Stimulated activated CD8-positive, alpha-beta memory T cell treated with anti-CD3 and anti-CD28 coated beads, Interleukin-15, amount 100 ng/mL, for 1 hour (primary cell): ENCODE measurements around the gene CACNA2D3.

Experiments
- DNase-seq: peaks from one replicate; pipeline ENCODE4 v3.0.0-alpha.2; 2020; ENCODE audit warnings: low read depth

The CACNA2D3 gene

DNA sequence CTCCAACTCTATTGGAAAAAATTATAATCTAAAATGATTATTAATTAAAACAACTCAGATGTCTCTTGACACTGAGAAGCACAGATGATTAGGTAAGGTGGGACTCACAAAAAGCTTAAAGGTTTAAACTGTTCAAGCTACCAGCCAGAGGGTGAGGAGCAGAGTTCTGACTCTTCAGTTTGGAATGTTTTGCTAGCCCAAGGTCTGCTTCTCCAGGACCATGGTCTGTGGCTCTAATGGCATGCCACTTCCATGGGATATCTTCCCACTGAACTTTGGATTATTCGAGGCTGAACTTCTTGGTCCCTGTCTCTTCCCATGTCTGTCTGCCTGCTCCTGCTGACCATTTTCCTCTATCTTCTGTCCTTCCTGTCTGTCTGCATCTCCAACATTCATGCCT lies 49.2 kb downstream of the CACNA2D3 start:
- no peak for DNase-seq

GRCh38 chr3:54171951-54172350 lies 49.6 kb downstream of the CACNA2D3 start:
- DNase-seq = no peak

- no peak for DNase-seq
These were observed 51.0 kb downstream of the CACNA2D3 start for GRCh38 chr3:54173371-54173770.

GRCh38 chr3:54176106-54176505 lies 53.8 kb downstream of the CACNA2D3 start:
- no peak for DNase-seq

- DNase-seq = no peak
These were observed 55.5 kb downstream of the CACNA2D3 start for GRCh38 chr3:54177816-54178215.

DNA sequence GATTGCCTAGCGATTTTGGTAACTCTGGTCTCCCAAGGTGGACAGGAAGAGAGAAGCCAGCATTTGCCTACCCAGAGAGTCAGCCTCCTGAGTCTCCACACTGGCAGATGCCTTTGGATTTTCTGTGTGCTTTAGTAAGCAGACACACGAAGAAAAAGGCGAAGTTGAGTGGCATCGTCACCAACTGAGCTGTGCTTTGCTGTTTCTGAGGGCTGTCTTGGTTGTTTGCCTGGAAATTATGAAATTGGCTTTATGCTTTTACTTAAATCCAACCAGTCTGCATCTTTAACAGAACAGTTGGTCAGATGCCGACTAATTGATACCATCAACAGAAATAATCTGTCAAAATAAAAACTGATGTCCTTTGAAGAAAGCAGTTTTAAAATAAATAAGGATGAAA lies 56.0 kb downstream of the CACNA2D3 start:
- DNase-seq = no peak

DNA sequence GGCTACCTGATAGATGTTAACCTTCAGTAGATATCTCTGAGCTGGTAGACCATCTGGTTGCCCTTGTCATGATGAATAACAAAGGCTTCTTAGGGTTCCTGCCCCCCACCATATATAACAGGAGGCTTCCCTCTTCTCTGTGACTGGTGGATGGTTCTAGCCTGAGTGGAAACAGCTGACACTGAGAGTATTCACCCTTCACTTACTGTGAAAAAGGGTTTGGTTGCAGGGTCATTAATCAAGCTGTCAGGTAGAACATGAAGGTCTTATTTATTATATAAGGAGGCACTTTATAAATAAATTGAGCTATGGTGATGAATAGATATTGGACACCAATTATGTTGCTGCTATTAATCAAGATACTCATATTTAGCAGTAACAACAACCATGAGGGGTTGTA lies 58.6 kb downstream of the CACNA2D3 start:
- no peak for DNase-seq

GRCh38 chr3:54182242-54182641 lies 59.9 kb downstream of the CACNA2D3 start:
- DNase-seq = no peak

DNA sequence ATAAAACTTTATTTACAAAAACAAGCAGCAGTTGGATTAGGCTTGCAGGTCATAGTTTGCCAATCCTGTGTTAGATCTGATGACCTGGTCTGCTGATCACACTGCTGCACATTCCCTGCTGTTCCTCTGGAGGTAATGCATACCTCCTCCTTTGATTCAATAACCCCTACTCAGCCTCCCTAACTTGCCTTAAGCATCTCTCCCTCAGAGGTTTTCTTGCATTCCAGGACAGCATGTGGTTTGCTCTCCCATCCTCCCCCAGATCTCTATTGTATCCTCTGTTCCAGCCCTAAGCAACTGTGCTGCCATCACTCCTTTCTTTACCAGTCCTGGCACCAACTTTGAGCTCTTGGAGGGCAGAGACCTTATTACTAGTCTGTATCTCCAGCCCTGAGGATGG lies 63.4 kb downstream of the CACNA2D3 start:
- DNase-seq = no peak

DNA sequence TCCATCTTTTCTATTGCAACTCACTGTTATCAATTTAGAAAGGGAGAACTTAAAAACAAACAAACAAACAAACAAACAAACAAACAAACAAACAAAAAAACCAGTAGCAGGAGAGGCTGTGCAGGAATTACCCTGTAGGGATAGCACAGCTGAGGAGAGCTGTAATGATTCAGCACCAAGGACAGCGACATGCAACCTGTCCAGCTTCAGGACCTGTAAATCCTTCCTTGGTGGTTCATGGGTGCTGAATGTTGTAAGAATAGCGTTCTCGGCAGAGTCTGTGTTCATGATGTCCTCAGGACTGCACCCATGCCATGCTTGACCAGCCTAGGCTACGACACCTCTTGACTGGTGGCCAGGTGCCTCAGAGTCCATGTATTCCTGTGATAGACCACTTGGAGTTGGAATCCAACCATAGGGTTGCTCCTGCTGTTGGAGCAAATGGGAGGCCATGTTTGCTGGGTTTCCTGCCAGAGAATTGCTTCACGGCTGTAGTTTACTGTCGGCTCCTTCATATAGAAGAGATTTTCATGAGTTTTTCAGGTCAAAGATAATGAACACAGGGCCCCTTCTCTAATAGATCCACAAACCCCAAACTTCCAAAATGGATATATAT lies 65.9 kb downstream of the CACNA2D3 start:
- DNase-seq = no peak

DNA sequence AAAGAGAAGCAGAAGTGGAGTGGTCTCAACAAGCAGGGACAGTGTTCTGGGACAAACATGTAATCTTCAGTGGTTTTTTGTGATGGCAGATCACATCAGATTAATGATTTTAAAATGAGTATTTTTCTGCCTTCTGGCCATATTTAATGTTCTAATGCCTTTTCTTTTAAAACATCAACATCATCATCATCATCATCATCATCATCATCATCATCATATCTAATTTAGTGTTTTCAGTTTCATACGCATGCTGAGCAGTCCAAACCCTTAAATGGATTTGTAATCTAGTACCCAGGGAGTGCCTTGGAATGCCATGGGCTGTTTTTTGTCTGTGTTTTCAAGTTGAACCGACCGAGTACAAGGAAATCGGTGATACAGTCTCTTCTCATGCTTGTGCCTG lies 68.9 kb downstream of the CACNA2D3 start:
- no peak for DNase-seq

- DNase-seq = no peak
These were observed 69.7 kb downstream of the CACNA2D3 start for GRCh38 chr3:54192026-54192425.

- DNase-seq = no peak
These were observed 70.7 kb downstream of the CACNA2D3 start for GRCh38 chr3:54193093-54193492.

DNA sequence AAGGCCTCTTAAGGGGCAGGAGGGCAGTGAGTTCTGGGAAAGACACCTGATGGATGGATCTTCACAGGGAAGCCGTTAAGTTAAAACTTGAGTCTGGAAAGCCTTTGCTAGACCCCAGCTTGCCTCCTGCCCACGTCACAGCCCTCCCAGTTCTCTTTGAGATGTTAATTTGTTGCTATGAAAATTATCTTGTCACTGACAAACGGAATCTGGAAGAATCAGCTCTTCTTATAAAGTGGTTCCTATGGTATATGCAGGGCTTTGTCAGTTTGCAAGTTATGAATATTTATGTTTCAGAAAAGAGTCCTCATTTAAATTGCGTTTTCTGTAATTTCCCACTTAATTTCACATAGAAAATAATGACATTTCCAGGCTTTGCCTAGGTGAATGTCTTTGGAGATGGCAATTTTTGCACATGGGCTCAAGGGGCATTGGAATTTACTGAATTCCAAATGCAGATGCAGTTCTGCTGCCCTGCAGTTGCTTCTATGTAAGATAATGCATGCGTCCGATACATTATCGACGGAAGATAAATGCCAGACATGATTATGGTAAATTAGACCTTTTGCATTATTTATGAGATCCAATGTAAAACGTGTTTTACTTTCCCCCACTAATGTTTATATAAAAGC lies 74.1 kb downstream of the CACNA2D3 start:
- DNase-seq = no peak

- DNase-seq = no peak
These were observed 75.2 kb downstream of the CACNA2D3 start for GRCh38 chr3:54197509-54197908.

DNA sequence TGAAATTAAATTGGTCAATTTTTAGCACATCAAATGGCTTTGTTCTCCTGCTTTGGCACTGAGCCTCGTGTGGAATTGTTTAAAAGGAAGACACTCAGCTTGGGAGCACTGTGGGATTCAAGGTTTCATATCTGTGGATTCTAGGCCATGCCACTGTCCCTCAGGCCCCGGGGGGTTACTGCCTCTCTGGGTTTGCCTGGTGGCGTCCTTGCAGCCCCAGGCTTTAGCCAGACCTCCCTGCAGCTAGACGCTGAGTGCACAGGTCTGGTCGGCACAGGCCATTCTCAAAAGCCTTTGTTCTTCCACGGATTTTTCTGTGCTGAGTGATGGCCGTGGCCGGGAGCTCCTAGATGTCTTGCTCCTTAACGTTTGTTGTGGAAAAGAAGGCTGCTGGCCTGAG lies 76.2 kb downstream of the CACNA2D3 start:
- no peak for DNase-seq

GRCh38 chr3:54202054-54202453 lies 79.7 kb downstream of the CACNA2D3 start:
- no peak for DNase-seq

GRCh38 chr3:54202651-54203248 lies 80.4 kb downstream of the CACNA2D3 start:
- DNase-seq = no peak

- no peak for DNase-seq
These were observed 84.5 kb downstream of the CACNA2D3 start for GRCh38 chr3:54206874-54207273.

GRCh38 chr3:54211097-54211496 lies 88.7 kb downstream of the CACNA2D3 start:
- no peak for DNase-seq

- DNase-seq = no peak
These were observed 90.4 kb downstream of the CACNA2D3 start for GRCh38 chr3:54212723-54213122.

GRCh38 chr3:54213907-54214306 lies 91.6 kb downstream of the CACNA2D3 start:
- no peak for DNase-seq

GRCh38 chr3:54214845-54215244 lies 92.5 kb downstream of the CACNA2D3 start:
- no peak for DNase-seq

DNA sequence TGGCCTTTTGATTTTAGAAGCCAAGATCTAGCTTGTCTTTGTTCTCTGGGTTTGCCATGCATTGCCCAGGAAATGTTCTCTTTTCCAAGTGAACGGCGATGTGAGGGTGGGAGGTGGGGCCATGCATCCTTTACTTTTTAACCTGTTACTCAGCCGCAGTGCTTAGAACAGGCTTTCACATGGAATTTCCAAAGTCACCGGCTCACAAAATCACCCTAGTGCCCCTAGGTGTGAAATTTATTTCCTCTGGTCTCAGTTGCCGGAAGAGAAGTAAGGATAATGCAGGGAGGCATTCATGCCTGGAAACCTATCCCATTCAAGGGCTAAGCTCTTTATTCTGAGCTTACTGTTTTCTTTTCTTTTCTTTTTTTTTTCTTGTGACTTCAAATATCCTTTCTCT lies 93.2 kb downstream of the CACNA2D3 start:
- DNase-seq = no peak
